ENCODE results near the gene TBXAS1. TPM values are rescaled to one million over a fixed set of nuclear protein-coding genes. Genes with fewer than 3 reads are reported as not detected.
A peak's percentile ranks its signal among the peaks of the same experiment; 100 is the strongest.

TBXAS1 gene
- polyA plus RNA-seq, 1 experiment, result 53.2 TPM

GRCh38 chr7:139955109-139955820 lies 126.2 kb downstream of the TBXAS1 start:
- Histone ChIP-seq H3K27ac (ENCODE audit: low read depth, low read length) (no peak overlapping the region), H3K4me3 (ENCODE audit: low read depth, low read length) (no peak overlapping the region), H3K27me3 (ENCODE audit: control insufficient read depth, insufficient read depth, low read length) (no peaks in the 10 kb centered on the region), H3K9me3 (ENCODE audit: control insufficient read depth, insufficient read depth, low read length) (no peaks in the 10 kb centered on the region; the same call in 1 of the 2 replicates)
- no peak for DNase-seq (ENCODE audit: low read depth, low spot score)
- TF ChIP-seq CTCF (IDR thresholded peaks at IDR 0.05; ENCODE audit: low read depth, low read length), result no peak
- CTCF ChIA-PET, result no interaction called here
- POLR2A ChIA-PET, result no interaction called here

GRCh38 chr7:139958599-139959284 lies 129.7 kb downstream of the TBXAS1 start:
- CTCF ChIA-PET, result interaction anchor here (1.3 to 1.7 kb wide), 3 partner anchors 313 to 357 kb away, joined by 4 to 8 read pairs (median 6); no protein-coding TSS in a partner anchor

GRCh38 chr7:139959285-139959628 lies 130.2 kb downstream of the TBXAS1 start:
- peak overlapping the region; percentile 87 for H3K27ac ChIP-seq (ENCODE audit: low read depth, low read length)
- H3K9me3 ChIP-seq (ENCODE audit: control insufficient read depth, insufficient read depth, low read length), result no peaks in the 10 kb centered on the region; the same call in 1 of the 2 replicates
- TF ChIP-seq CTCF (IDR thresholded peaks at IDR 0.05; ENCODE audit: low read depth, low read length), result no peak
- H3K4me3 ChIP-seq (ENCODE audit: low read depth, low read length), result no peak overlapping the region
- ChIA-PET CTCF (interaction anchor here (1.3 to 1.7 kb wide), 3 partner anchors 313 to 357 kb away, joined by 4 to 8 read pairs (median 6); no protein-coding TSS in a partner anchor), POLR2A (interaction anchor here (0.7 to 1.8 kb wide), 14 partner anchors 14 to 249 kb away, joined by 3 to 40 read pairs (median 4); no protein-coding TSS in a partner anchor)
- no peaks in the 10 kb centered on the region for H3K27me3 ChIP-seq (ENCODE audit: control insufficient read depth, insufficient read depth, low read length)
- DNase-seq (ENCODE audit: low read depth, low spot score), result peak; percentile 94

More at GRCh38 chr7:139958599-139959284, 129.7 kb downstream of the TBXAS1 start:
- no peak for TF ChIP-seq CTCF (IDR thresholded peaks at IDR 0.05; ENCODE audit: low read depth, low read length)
- DNase-seq (ENCODE audit: low read depth, low spot score), result no peak
- H3K27me3 ChIP-seq (ENCODE audit: control insufficient read depth, insufficient read depth, low read length), result no peaks in the 10 kb centered on the region
- POLR2A ChIA-PET, result interaction anchor here (0.6 to 1.8 kb wide), 15 partner anchors 15 to 249 kb away, joined by 3 to 40 read pairs (median 4); no protein-coding TSS in a partner anchor
- H3K4me3 ChIP-seq (ENCODE audit: low read depth, low read length), result no peak overlapping the region
- H3K9me3 ChIP-seq (ENCODE audit: control insufficient read depth, insufficient read depth, low read length), result no peaks in the 10 kb centered on the region; the same call in 1 of the 2 replicates
- peak overlapping the region; percentile 88 for H3K27ac ChIP-seq (ENCODE audit: low read depth, low read length)

- TF ChIP-seq CTCF (IDR thresholded peaks at IDR 0.05; ENCODE audit: low read depth, low read length), result no peak
- ChIA-PET POLR2A (interaction anchor here (1.0 to 1.8 kb wide), 7 partner anchors 14 to 136 kb away, joined by 3 to 40 read pairs (median 6); no protein-coding TSS in a partner anchor), CTCF (interaction anchor here (1.7 kb wide), 2 partner anchors 341 to 357 kb away, joined by 4 to 8 read pairs; no protein-coding TSS in a partner anchor)
- Histone ChIP-seq H3K27ac (ENCODE audit: low read depth, low read length) (peak overlapping the region; percentile 87), H3K9me3 (ENCODE audit: control insufficient read depth, insufficient read depth, low read length) (no peaks in the 10 kb centered on the region; the same call in 1 of the 2 replicates), H3K4me3 (ENCODE audit: low read depth, low read length) (no peak overlapping the region), H3K27me3 (ENCODE audit: control insufficient read depth, insufficient read depth, low read length) (no peaks in the 10 kb centered on the region)
- DNase-seq (ENCODE audit: low read depth, low spot score), result no peak
These were observed 130.7 kb downstream of the TBXAS1 start for GRCh38 chr7:139959718-139960117.
